NCI-H510A (cell line): ENCODE results near the gene ARPC1A.
"Not testable (repeated sequence)": the region's sequence is repeated elsewhere in the genome, so short reads cannot be mapped to it uniquely, and the experiment has no call there.

ENCODE experiments used
- DNase-seq: peaks from one replicate; lab custom pipeline; 2025; lab: John Stamatoyannopoulos, UW

ARPC1A gene

DNA sequence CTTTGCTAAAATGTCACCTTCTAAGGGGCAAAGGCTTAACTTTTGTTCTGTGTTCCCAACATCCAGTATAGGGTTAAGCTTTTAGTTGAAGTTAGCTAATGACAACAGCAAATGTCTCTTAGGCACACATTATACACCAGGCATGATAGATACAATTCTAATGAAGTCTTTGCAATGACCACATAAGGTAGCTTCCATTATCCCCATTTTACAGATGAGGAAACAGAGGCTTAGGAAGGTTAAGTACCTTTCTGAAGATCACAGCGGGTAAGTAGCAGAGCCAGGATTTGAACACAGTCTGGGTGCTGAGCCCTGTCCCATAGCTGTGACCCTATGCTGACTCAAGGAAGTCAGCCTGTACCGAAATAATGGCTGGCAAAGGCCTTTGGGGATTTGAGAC, 84.9 kb downstream of the ARPC1A start:
- DNase-seq = no peak

DNA sequence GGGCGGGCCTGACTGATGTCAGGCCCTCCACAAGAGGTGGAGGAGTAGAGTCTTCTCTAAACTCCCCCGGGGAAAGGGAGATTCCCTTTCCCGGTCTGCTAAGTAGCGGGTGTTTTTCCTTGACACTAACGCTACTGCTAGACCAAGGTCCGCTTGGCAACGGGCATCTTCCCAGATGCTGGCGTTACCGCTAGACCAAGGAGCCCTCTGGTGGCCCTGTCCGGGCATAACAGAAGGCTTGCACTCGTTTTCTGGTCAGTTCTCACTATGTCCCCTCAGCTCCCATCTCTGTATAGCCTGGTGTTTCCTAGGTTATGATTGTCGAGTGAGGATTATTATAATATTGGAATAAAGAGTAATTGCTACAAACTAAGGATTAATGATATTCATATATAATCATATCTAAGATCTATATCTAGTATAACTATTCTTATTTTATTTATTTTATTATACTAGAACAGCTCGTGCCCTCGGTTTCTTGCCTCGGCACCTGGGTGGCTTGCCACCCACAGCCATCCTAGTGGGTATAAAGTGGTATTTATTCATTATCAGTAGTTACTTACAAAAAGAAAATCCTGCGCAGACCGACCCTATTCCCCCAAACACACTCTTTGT, 89.9 kb downstream of the ARPC1A start:
- not testable (repeated sequence) for DNase-seq
